K562 (cell line): ENCODE measurements around the gene CZIB. TPM values are rescaled to one million over a fixed set of nuclear protein-coding genes. Genes with fewer than 3 reads are reported as not detected.
A peak's percentile ranks its signal among the peaks of the same experiment; 100 is the strongest.

Experiments used
- ATAC-seq: fragments of 200-7000 bp; cut with Tn5 transposase; 3 replicates; pipeline ENCODE4 v1.9.1; 2020; ENCODE audit warnings: moderate library complexity
- BruUV-seq: library from RNA; stranded (reverse); fragments of 400-500 nt; replicated peaks from 2 replicates; lab custom pipeline; 2021; lab: Mats Ljungman, UMichigan
- CTCF ChIA-PET: fragments of 300-600 bp; formaldehyde crosslinking; extraction: SDS; loops from one replicate; lab custom pipeline; 2021; ENCODE audit warnings: low intra/inter-chr PET ratio; lab: Yijun Ruan, JAX
- POLR2A ChIA-PET: fragments of 300-600, 350-650 bp; sonication (Branson Sonifier 250); formaldehyde crosslinking; extraction: SDS; loops from one replicate; lab custom pipeline; 2021; ENCODE audit warnings: antibody characterized with exemption, inconsistent platforms; lab: Yijun Ruan, JAX
- DNase-seq, 4 experiments: peaks; one replicate each; pipeline versions ENCODE4 v3.0.0 to v3.0.0-alpha.2; 2011 to 2018; ENCODE audit warnings: low spot score in 3 of 4, mixed read lengths in 3 of 4; ENCODE audit errors: extremely low read depth in 1 of 4
- FAIRE-seq: peaks from 2 replicates; lab custom pipeline; 2011; peaks lifted over from hg19 to GRCh38; lab: Jason Lieb, UNC
- H2AFZ ChIP-seq: 2 replicates; pipeline ENCODE4 v1.6.0; 2011; ENCODE audit warnings: low read depth, low read length, control low read depth, inconsistent platforms
- H3K27ac ChIP-seq: fragments of 200-600 bp; 3 replicates; pipeline ENCODE4 v1.8.0; 2011; ENCODE audit warnings: low read depth, mild to moderate bottlenecking, control low read depth, inconsistent platforms, low read length, moderate library complexity, mixed read lengths; ENCODE audit errors: extremely low read depth
- H3K27me3 ChIP-seq, 2 experiments: fragments of 300-600 bp in 1 of 2; 2 replicates in 1 of 2; 3 replicates in 1 of 2; pipeline versions ENCODE4 v1.6.0 to v1.8.0; 2011; ENCODE audit warnings: inconsistent platforms in 2 of 2, low read length in 2 of 2, mild to moderate bottlenecking in 1 of 2, mixed read lengths in 1 of 2, moderate library complexity in 1 of 2; ENCODE audit not compliant: control insufficient read depth in 2 of 2, insufficient read depth in 2 of 2
- H3K36me3 ChIP-seq: fragments of 300-600 bp; 3 replicates; pipeline ENCODE4 v1.8.0; 2011; ENCODE audit warnings: mild to moderate bottlenecking, low read length, inconsistent platforms; ENCODE audit not compliant: control insufficient read depth, insufficient read depth
- H3K4me1 ChIP-seq, 2 experiments: fragments of 200-600 bp in 1 of 2; replicated peaks in 1 of 2; 2 replicates in 1 of 2; 3 replicates in 1 of 2; pipeline versions ENCODE4 v1.5.1 to v1.8.0; 2011; ENCODE audit warnings: inconsistent platforms in 2 of 2, low read length in 2 of 2, mild to moderate bottlenecking in 1 of 2, mixed read lengths in 1 of 2, moderate library complexity in 1 of 2; ENCODE audit not compliant: control insufficient read depth in 2 of 2, insufficient read depth in 2 of 2
- H3K4me2 ChIP-seq: 2 replicates; pipeline ENCODE4 v1.6.1; 2011; ENCODE audit warnings: low read length, control low read depth, inconsistent platforms, mixed read lengths; ENCODE audit not compliant: insufficient read depth
- H3K4me3 ChIP-seq: fragments of 200-600 bp; sonication (generic), shearing (Covaris generic); 2 replicates; pipeline ENCODE4 v1.5.1; 2016; ENCODE audit warnings: control low read depth, inconsistent platforms
- H3K79me2 ChIP-seq: fragments of 200-600 bp; 3 replicates; pipeline ENCODE4 v1.8.0; 2011; ENCODE audit warnings: low read length, inconsistent platforms; ENCODE audit not compliant: control insufficient read depth, insufficient read depth
- H3K9ac ChIP-seq, 2 experiments: 2 replicates each; pipeline versions ENCODE4 v1.6.0 to v1.6.1; 2011; ENCODE audit warnings: low read depth in 2 of 2, low read length in 2 of 2, control low read depth in 1 of 2, inconsistent platforms in 1 of 2, mild to moderate bottlenecking in 1 of 2, mixed read lengths in 1 of 2; ENCODE audit not compliant: insufficient read depth in 1 of 2
- H3K9me1 ChIP-seq: one replicate; pipeline ENCODE4 v1.6.0; 2011; ENCODE audit warnings: inconsistent platforms, mild to moderate bottlenecking, low read length, moderate library complexity; ENCODE audit not compliant: control insufficient read depth, insufficient read depth
- H3K9me3 ChIP-seq: replicated peaks from 2 replicates; pipeline ENCODE4 v1.5.1; 2011; ENCODE audit warnings: low read depth, low read length, inconsistent platforms; ENCODE audit not compliant: control insufficient read depth, insufficient read depth
- H4K20me1 ChIP-seq: replicated peaks from 2 replicates; pipeline ENCODE4 v1.6.1; 2011; ENCODE audit warnings: low read length, inconsistent platforms, mixed read lengths; ENCODE audit not compliant: control insufficient read depth, insufficient read depth
- CEBPG ChIP-seq, 3 experiments: fragments of 200-800 bp in 1 of 3; sonication (Bioruptor generic) in 1 of 3; sonication (generic) in 1 of 3; formaldehyde crosslinking in 1 of 3; IDR thresholded peaks in 2 of 3; conservative IDR thresholded peaks in 1 of 3; 2 replicates each; pipeline versions ENCODE4 v1.6.1 to v1.8.0; 2016 to 2022; ENCODE audit warnings: missing compliant biosample characterization in 2 of 3, missing genetic modification characterization in 2 of 3, mild to moderate bottlenecking in 1 of 3, missing genetic modification reagents in 1 of 3
- EP400 ChIP-seq: fragments of 450-650 bp; IDR thresholded peaks from 2 replicates; pipeline ENCODE4 v1.6.1; 2017; ENCODE audit warnings: antibody characterized with exemption, mild to moderate bottlenecking, moderate library complexity
- ETV5 ChIP-seq: sonication (generic); formaldehyde crosslinking; IDR thresholded peaks from 2 replicates; pipeline ENCODE4 v1.4.0; 2020; ENCODE audit warnings: low read depth, mild to moderate bottlenecking, missing genetic modification reagents
- JUND ChIP-seq, 2 experiments: IDR thresholded peaks; 2 replicates in 1 of 2; 3 replicates in 1 of 2; pipeline ENCODE4 v1.6.1; 2011; ENCODE audit warnings: borderline replicate concordance in 2 of 2, low read depth in 2 of 2, low read length in 2 of 2, improper control_type of control experiment in 1 of 2, missing biosample characterization in 1 of 2, missing genetic modification characterization in 1 of 2, missing genetic modification reagents in 1 of 2
- MYNN ChIP-seq, 2 experiments: sonication (generic); formaldehyde crosslinking in 1 of 2; IDR thresholded peaks; 2 replicates each; pipeline versions ENCODE4 v1.5.0 to v1.6.1; 2016 to 2020; ENCODE audit warnings: antibody characterized with exemption in 1 of 2, missing genetic modification reagents in 1 of 2
- NR2C1 ChIP-seq, 2 experiments: fragments of 450-650 bp; IDR thresholded peaks; 2 replicates each; pipeline ENCODE4 v1.6.1; 2017; ENCODE audit warnings: mild to moderate bottlenecking in 2 of 2, antibody characterized with exemption in 1 of 2, inconsistent platforms in 1 of 2, missing compliant biosample characterization in 1 of 2, missing genetic modification characterization in 1 of 2
- ZBTB43 ChIP-seq: sonication (generic); formaldehyde crosslinking; IDR thresholded peaks from 2 replicates; pipeline ENCODE4 v1.8.0; 2023; ENCODE audit warnings: mild to moderate bottlenecking, missing genetic modification reagents
- WGBS: fragments of 100-300 bp; shearing (Covaris generic); methylation state at CpG from one replicate; pipeline ENCODE4 v1.1.6; 2016; ENCODE audit warnings: low coverage, mixed read lengths; ENCODE audit not compliant: insufficient coverage; ENCODE audit errors: missing lambda C conversion rate; 5-methylcytosine and 5-hydroxymethylcytosine counted together
- in situ Hi-C: fragments of 300-500 bp; cut with MboI; formaldehyde crosslinking; loops from 4 replicates; pipeline ENCODE4 v1.15.0; 2018; ENCODE audit warnings: inconsistent platforms, mixed read lengths
- intact Hi-C: fragments of 100-400 bp; cut with micrococcal nuclease; formaldehyde crosslinking; loops from 2 replicates; pipeline ENCODE4 v1.14.2; 2022
- polyA plus RNA-seq, 8 experiments: library from polyadenylated mRNA; depleted of rRNA in 4 of 8; stranded (reverse) in 5 of 8; unstranded in 3 of 8; fragments of >200 nt; fragmentation: Nextera tagmentation in 2 of 8; fragmentation: Illumina TruSeq in 1 of 8; extraction: Ambion mirVana in 2 of 8; extraction: Trizol in 1 of 8; gene quantifications; 2 replicates each; pipeline versions ENCODE4 v1.2.1 to v1.2.3, GENCODE V29; 2011 to 2014; ENCODE audit warnings: inconsistent platforms in 1 of 8, missing spikeins in 1 of 8
- total RNA-seq, 7 experiments: library from RNA; depleted of rRNA in 6 of 7; stranded (reverse); fragments of >200 nt in 6 of 7; fragmentation: Illumina TruSeq in 2 of 7; extraction: Trizol in 2 of 7; gene quantifications; 2 replicates each; pipeline versions ENCODE4 v1.2.1 to v1.2.3, GENCODE V29; 2011 to 2021; ENCODE audit warnings: low replicate concordance in 1 of 7
- TF ChIP-seq, protein P1 (sequence below), 3 experiments: IDR thresholded peaks in 2 of 3; conservative IDR thresholded peaks in 1 of 3; 2 replicates each; pipeline ENCODE4 v1.5.1; 2011 to 2012; ENCODE audit warnings: low read length in 3 of 3, mild to moderate bottlenecking in 3 of 3, control low read depth in 2 of 3, improper control_type of control experiment in 1 of 3, inconsistent platforms in 1 of 3, low read depth in 1 of 3, mixed read lengths in 1 of 3, moderate library complexity in 1 of 3; ENCODE audit not compliant: insufficient read depth in 2 of 3

CZIB gene
- total and polyA plus RNA-seq, 9 of the 15 experiments (the other 6 are each of a cell fraction or from before 2014, with no cell fraction given), result 52.6 to 111 (median 80.0) TPM

GRCh38 chr1:53180226-53180625, 40.2 kb downstream of the CZIB start:
- in situ Hi-C loops, result loop anchor here (10.0 to 25.0 kb wide), 2 partner anchors 268 to 475 kb away; partner anchors contain the start of gene ECHDC2
- H3K9me1 ChIP-seq, result no peaks in the 10 kb centered on the region

DNA sequence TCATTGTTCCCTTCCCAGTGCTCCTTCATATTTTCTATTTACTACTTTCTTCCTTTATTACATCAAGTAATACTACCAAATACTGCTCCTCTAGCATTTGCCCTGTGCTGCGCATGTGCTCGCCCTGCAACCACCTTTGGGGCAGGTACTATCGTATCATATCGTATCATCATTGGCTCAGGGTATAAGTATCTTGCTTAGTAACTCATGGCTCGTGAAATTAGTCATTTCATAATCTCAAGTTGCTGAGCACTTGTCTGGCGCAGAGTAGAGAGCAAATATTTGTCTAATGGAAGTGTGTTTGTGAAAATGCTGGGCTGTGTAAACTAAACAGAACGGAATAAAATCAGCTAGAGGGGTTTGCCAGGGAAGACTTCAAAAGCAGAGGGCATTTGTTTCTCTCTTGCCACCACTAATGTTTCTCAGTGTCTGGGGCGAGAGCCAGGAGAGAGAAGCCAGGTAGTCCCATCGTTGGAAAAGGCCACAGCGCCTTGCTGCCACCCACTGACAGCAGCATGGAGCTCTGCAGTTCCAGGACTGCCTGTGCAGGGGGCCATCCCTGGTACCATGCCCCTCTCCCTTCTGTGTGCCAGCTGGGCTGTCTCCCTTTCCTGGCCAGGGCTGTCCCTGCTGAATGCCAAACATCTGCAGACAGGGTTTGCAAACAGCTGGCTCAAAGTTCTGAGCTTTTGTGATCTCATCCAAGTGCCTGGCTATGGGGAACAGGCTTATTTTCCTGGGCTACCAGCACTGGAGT, 43.8 kb downstream of the CZIB start:
- in situ Hi-C loops (loop anchor here (25.0 kb wide), 1 partner anchor 264 kb away; the partner anchor contains the start of gene ECHDC2), intact Hi-C loops (no loop called here)
- FAIRE-seq, result no peak
- Histone ChIP-seq H3K27ac (no peak overlapping the region), H3K9me1 (no peaks in the 10 kb centered on the region), H2AFZ (no peak overlapping the region), H3K4me2 (no peak overlapping the region), H3K4me3 (no peak overlapping the region), H3K27me3 (peaks cover 39 to 70% of the 10 kb centered on the region in 2 experiments), H3K4me1 (no peaks in the 10 kb centered on the region; a peak in 2 of 5 replicates), H3K9ac (peak overlapping the region in 1 of 2 experiments; percentile 53; a peak in 1 of 4 replicates), H3K79me2 (no peaks in the 10 kb centered on the region), H3K36me3 (no peaks in the 10 kb centered on the region), H4K20me1 (no peaks in the 10 kb centered on the region), H3K9me3 (no peaks in the 10 kb centered on the region)
- no TSS peak for BruUV-seq
- ChIA-PET CTCF (no interaction called here), POLR2A (interaction anchor here (0.7 kb wide), 2 partner anchors 13 to 18 kb away, joined by 3 to 4 read pairs; no protein-coding TSS in a partner anchor)
- DNase-seq, result no peak
- ATAC-seq, result 0 out of 3 replicates have a peak, but pooled peaks have one; percentile 27
- WGBS, result 6% methylated on average over 10 of the region's 10 CpGs
- no peak for TF ChIP-seq ETV5 (CRISPR knock-in tag)
- no peak for TF ChIP-seq CEBPG (CRISPR knock-in tag; IDR thresholded peaks at IDR 0.05)
- no peak for TF ChIP-seq CEBPG (tag; conservative IDR thresholded peaks at IDR 0.05 in 1 of 2, IDR thresholded peaks at IDR 0.05 in 1 of 2)
- no peak for TF ChIP-seq ZBTB43 (CRISPR knock-in tag)
- TF ChIP-seq, protein P1, sequence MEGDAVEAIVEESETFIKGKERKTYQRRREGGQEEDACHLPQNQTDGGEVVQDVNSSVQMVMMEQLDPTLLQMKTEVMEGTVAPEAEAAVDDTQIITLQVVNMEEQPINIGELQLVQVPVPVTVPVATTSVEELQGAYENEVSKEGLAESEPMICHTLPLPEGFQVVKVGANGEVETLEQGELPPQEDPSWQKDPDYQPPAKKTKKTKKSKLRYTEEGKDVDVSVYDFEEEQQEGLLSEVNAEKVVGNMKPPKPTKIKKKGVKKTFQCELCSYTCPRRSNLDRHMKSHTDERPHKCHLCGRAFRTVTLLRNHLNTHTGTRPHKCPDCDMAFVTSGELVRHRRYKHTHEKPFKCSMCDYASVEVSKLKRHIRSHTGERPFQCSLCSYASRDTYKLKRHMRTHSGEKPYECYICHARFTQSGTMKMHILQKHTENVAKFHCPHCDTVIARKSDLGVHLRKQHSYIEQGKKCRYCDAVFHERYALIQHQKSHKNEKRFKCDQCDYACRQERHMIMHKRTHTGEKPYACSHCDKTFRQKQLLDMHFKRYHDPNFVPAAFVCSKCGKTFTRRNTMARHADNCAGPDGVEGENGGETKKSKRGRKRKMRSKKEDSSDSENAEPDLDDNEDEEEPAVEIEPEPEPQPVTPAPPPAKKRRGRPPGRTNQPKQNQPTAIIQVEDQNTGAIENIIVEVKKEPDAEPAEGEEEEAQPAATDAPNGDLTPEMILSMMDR (IDR thresholded peaks at IDR 0.05 in 2 of 3, conservative IDR thresholded peaks at IDR 0.05 in 1 of 3; ENCODE audit: insufficient read depth in 2 of 3, low read depth in 1 of 3, low read length in 3 of 3), result peak in 1 of 3 experiments; percentile 26; a peak in 1 of 6 replicates
- TF ChIP-seq EP400, result no peak
- TF ChIP-seq JUND (IDR thresholded peaks at IDR 0.05; ENCODE audit: borderline replicate concordance, low read depth, low read length), result no peak
- no peak for TF ChIP-seq JUND (tag; IDR thresholded peaks at IDR 0.05; ENCODE audit: borderline replicate concordance, low read depth, low read length)

More at GRCh38 chr1:53180226-53180625, 40.2 kb downstream of the CZIB start:
- TF ChIP-seq NR2C1 (IDR thresholded peaks at IDR 0.05) (no peak), NR2C1 (tag; IDR thresholded peaks at IDR 0.05) (0 out of 2 replicates have a peak, but pooled peaks have one; percentile 55), MYNN (IDR thresholded peaks at IDR 0.05) (no peak), MYNN (CRISPR knock-in tag; IDR thresholded peaks at IDR 0.05) (no peak)
- Histone ChIP-seq H3K4me3 (no peak overlapping the region), H2AFZ (no peak overlapping the region), H3K9me3 (no peaks in the 10 kb centered on the region), H3K27ac (no peak overlapping the region), H3K36me3 (no peaks in the 10 kb centered on the region), H3K79me2 (no peaks in the 10 kb centered on the region), H3K9ac (no peak overlapping the region), H3K4me1 (peaks cover 16 to 31% of the 10 kb centered on the region in 2 experiments), H4K20me1 (no peaks in the 10 kb centered on the region), H3K4me2 (no peak overlapping the region), H3K27me3 (peaks cover 35 to 56% of the 10 kb centered on the region in 2 experiments)
- DNase-seq (no peak), FAIRE-seq (no peak), ATAC-seq (no peak)
- 0% methylated on average over 2 of the region's 2 CpGs for WGBS
- intact Hi-C loops, result no loop called here
- BruUV-seq, result no TSS peak
- POLR2A ChIA-PET, result interaction anchor here (1.1 to 4.3 kb wide), 3 partner anchors 15 to 275 kb away, joined by 3 to 19 read pairs (median 3); no protein-coding TSS in a partner anchor
- CTCF ChIA-PET, result no interaction called here
